ENCODE data around the gene MORN4. TPM values are rescaled to one million over a fixed set of nuclear protein-coding genes. Genes with fewer than 3 reads are reported as not detected.

The MORN4 gene
- total and polyA plus RNA-seq, 5 donors = 10.1 to 23.3 (median 11.3) TPM

DNA sequence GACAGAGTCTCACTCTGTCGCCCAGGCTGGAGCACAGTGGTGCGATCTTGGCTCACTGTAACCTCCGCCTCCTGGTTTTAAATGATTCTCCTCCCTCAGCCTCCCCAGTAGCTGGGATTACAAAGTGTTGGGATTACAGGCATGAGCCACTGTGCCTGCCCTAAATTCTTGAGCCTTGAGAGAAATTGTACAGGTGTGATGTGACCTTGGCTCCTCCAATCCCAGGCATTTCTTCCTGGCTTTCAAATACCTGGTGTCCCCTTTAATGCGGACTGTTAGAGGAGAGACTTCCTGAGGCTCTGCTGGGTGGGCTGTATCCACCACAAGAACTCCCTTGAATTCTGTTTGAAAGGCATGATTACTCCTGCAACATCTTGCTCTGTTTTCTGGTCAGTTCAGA lies 15.0 kb downstream of the MORN4 start:
- intact Hi-C loops (cut with DNase I) = loop anchor here in 1 of 4 donors (10.0 kb wide), 1 partner anchor 213 kb away; the partner anchor contains the start of gene RRP12
- ATAC-seq (no peak), DNase-seq (no peak)
- no peak overlapping the region for H3K27ac ChIP-seq (ENCODE audit: low read length)
- 91% methylated on average over 4 of the region's 4 CpGs for WGBS
- H3K4me1 ChIP-seq (ENCODE audit: control insufficient read depth, insufficient read depth, low read length) = no peaks in the 10 kb centered on the region
- no peak overlapping the region for H3K4me3 ChIP-seq (ENCODE audit: low read length)
- no peaks in the 10 kb centered on the region for H3K9me3 ChIP-seq (ENCODE audit: control insufficient read depth, low read length)
- H3K27me3 ChIP-seq (ENCODE audit: control insufficient read depth, insufficient read depth) = no peaks in the 10 kb centered on the region

- Histone ChIP-seq H3K27ac (ENCODE audit: low read length) (peak overlapping the region; percentile 64), H3K27me3 (ENCODE audit: control insufficient read depth, insufficient read depth) (no peaks in the 10 kb centered on the region), H3K4me3 (ENCODE audit: low read length) (no peak overlapping the region), H3K9me3 (ENCODE audit: control insufficient read depth, low read length) (no peaks in the 10 kb centered on the region), H3K4me1 (ENCODE audit: control insufficient read depth, insufficient read depth, low read length) (peaks cover 3% of the 10 kb centered on the region)
- ATAC-seq (peak; percentile 63 to 79), DNase-seq (no peak)
- intact Hi-C loops (cut with DNase I) = loop anchor here (2.0 to 10.0 kb wide), 3 partner anchors 40 to 208 kb away; partner anchors contain the start of genes ANKRD2 (in 4 of the 4) and RRP12 (in 1 of the 4)
- 13% methylated on average over 2 of the region's 2 CpGs for WGBS
These were observed 20.9 kb downstream of the MORN4 start for GRCh38 chr10:97612386-97612785.

- H3K4me1 ChIP-seq (ENCODE audit: control insufficient read depth, insufficient read depth, low read length) = peaks cover 3% of the 10 kb centered on the region
- no peak overlapping the region for H3K4me3 ChIP-seq (ENCODE audit: low read length)
- ATAC-seq (no peak), DNase-seq (no peak)
- intact Hi-C loops (cut with DNase I) = loop anchor here in 1 of 4 donors (5.0 to 10.0 kb wide), 2 partner anchors 39 to 207 kb away; partner anchors contain the start of genes ANKRD2 and RRP12
- H3K9me3 ChIP-seq (ENCODE audit: control insufficient read depth, low read length) = no peaks in the 10 kb centered on the region
- H3K27ac ChIP-seq (ENCODE audit: low read length) = peak overlapping the region; percentile 89
- 79% methylated on average over 12 of the region's 12 CpGs for WGBS
- H3K27me3 ChIP-seq (ENCODE audit: control insufficient read depth, insufficient read depth) = no peaks in the 10 kb centered on the region
These were observed 21.8 kb downstream of the MORN4 start for GRCh38 chr10:97611473-97611872.

DNA sequence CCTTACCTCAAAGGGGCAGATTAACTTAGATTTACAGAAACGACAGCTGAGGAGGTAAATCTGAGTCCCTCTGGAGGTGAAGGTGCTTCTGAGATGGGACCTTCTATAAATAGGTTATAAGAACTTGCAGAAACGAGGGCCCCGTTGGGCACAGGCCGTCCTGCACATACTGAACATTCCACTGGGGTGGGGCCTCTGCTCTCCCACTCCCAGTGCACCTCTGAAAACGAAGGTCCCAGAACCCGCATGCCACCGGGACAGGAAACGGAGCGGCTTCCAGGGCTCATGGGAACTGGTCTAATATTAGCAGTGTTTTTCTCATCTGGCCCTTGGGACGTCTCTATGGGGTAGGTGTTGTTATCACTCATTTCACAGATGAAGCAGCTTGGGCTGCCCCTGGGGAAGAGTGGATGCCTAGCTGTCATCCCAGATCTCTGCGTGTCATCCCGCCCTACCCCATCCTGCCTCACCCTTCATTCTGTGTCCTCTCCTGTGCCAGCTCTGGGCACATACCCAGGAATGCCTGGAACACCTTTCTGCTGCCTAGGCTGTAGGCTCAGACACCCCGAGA lies 24.2 kb downstream of the MORN4 start:
- 50% methylated on average over 13 of the region's 13 CpGs for WGBS
- intact Hi-C loops (cut with DNase I) = no loop called here
- ATAC-seq (peak; percentile 85 to 89), DNase-seq (peak; percentile 66 to 85 (median 82))
- no peaks in the 10 kb centered on the region for H3K9me3 ChIP-seq (ENCODE audit: control insufficient read depth, low read length)
- no peak overlapping the region for H3K4me3 ChIP-seq (ENCODE audit: low read length)
- H3K27ac ChIP-seq (ENCODE audit: low read length) = peak overlapping the region; percentile 93
- peaks cover 3% of the 10 kb centered on the region for H3K4me1 ChIP-seq (ENCODE audit: control insufficient read depth, insufficient read depth, low read length)
- no peaks in the 10 kb centered on the region for H3K27me3 ChIP-seq (ENCODE audit: control insufficient read depth, insufficient read depth)

DNA sequence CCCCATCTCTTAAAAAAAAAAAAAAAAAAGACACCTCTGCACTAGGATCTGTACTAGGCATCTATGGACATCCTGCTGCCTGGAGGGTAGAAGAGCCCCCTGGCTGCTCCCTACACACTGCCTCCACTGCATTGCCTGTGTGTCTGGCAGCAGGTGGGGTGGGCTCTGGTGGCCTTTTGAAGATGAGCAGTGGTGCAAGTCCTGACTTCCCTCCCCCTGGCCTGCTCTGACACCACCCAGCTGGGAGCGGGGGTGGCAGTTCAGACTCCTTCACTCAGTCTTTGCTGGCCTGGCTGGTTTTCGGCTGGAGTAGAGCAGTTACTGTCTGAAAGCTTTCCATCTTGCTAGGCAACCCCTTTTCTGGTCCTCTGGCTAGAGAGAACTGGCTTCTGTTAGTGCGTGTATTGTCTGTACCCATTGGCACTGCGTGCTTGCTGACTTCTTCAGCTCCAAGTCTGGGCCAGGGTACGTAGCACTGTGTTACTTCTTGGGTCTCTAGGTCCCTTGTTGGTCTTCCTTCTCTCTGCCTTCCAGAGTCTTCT lies 26.1 kb downstream of the MORN4 start:
- H3K27ac ChIP-seq (ENCODE audit: low read length) = peak overlapping the region; percentile 12
- H3K4me3 ChIP-seq (ENCODE audit: low read length) = no peak overlapping the region
- intact Hi-C loops (cut with DNase I) = no loop called here
- H3K9me3 ChIP-seq (ENCODE audit: control insufficient read depth, low read length) = no peaks in the 10 kb centered on the region
- WGBS = 88% methylated on average over 5 of the region's 5 CpGs
- H3K4me1 ChIP-seq (ENCODE audit: control insufficient read depth, insufficient read depth, low read length) = peaks cover 3% of the 10 kb centered on the region
- H3K27me3 ChIP-seq (ENCODE audit: control insufficient read depth, insufficient read depth) = no peaks in the 10 kb centered on the region
- DNase-seq (no peak), ATAC-seq (no peak)

- no peaks in the 10 kb centered on the region for H3K9me3 ChIP-seq (ENCODE audit: control insufficient read depth, low read length)
- H3K4me1 ChIP-seq (ENCODE audit: control insufficient read depth, insufficient read depth, low read length) = no peaks in the 10 kb centered on the region
- no peaks in the 10 kb centered on the region for H3K27me3 ChIP-seq (ENCODE audit: control insufficient read depth, insufficient read depth)
- H3K27ac ChIP-seq (ENCODE audit: low read length) = peak overlapping the region; percentile 76
- 63% methylated on average over 21 of the region's 21 CpGs for WGBS
- H3K4me3 ChIP-seq (ENCODE audit: low read length) = no peak overlapping the region
- DNase-seq = peak in 2 of 3 donors; percentile 80 to 81
- ATAC-seq = peak; percentile 56 to 70
- intact Hi-C loops (cut with DNase I) = no loop called here
These were observed 31.8 kb downstream of the MORN4 start for GRCh38 chr10:97601268-97602215.

DNA sequence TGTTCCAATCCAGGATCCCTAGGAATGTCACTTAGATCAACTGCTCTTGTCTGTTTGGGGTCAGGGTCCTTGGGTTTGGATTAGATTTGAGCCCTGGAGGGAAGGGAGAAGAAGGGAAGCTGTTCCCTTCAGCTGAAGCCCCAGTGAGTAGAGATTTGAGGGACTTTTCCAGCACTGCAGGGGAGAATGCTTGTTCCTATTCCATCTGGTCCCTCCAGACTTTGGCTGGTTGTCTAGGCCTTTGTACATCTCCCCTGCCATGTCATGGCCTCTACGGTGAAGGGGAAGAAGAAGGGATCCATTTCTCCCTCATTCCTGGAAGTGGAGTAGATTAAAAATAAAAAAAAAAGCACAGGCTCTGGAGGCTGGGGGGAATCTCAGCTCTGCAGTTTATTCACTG lies 32.7 kb downstream of the MORN4 start:
- DNase-seq (no peak), ATAC-seq (no peak)
- H3K27me3 ChIP-seq (ENCODE audit: control insufficient read depth, insufficient read depth) = no peaks in the 10 kb centered on the region
- WGBS = 74% methylated on average over 1 of the region's 1 CpG
- peak overlapping the region; percentile 76 for H3K27ac ChIP-seq (ENCODE audit: low read length)
- no peak overlapping the region for H3K4me3 ChIP-seq (ENCODE audit: low read length)
- H3K9me3 ChIP-seq (ENCODE audit: control insufficient read depth, low read length) = no peaks in the 10 kb centered on the region
- peaks cover 4% of the 10 kb centered on the region for H3K4me1 ChIP-seq (ENCODE audit: control insufficient read depth, insufficient read depth, low read length)
- intact Hi-C loops (cut with DNase I) = no loop called here

- DNase-seq (no peak), ATAC-seq (no peak)
- Histone ChIP-seq H3K4me1 (ENCODE audit: control insufficient read depth, insufficient read depth, low read length) (peaks cover 4% of the 10 kb centered on the region), H3K9me3 (ENCODE audit: control insufficient read depth, low read length) (no peaks in the 10 kb centered on the region), H3K27ac (ENCODE audit: low read length) (no peak overlapping the region), H3K4me3 (ENCODE audit: low read length) (no peak overlapping the region), H3K27me3 (ENCODE audit: control insufficient read depth, insufficient read depth) (no peaks in the 10 kb centered on the region)
- 82% methylated on average over 6 of the region's 6 CpGs for WGBS
- intact Hi-C loops (cut with DNase I) = no loop called here
These were observed 34.1 kb downstream of the MORN4 start for GRCh38 chr10:97599272-97599619.

- Histone ChIP-seq H3K4me1 (ENCODE audit: control insufficient read depth, insufficient read depth, low read length) (peaks cover 4% of the 10 kb centered on the region), H3K27me3 (ENCODE audit: control insufficient read depth, insufficient read depth) (no peaks in the 10 kb centered on the region), H3K27ac (ENCODE audit: low read length) (peak overlapping the region; percentile 7), H3K9me3 (ENCODE audit: control insufficient read depth, low read length) (no peaks in the 10 kb centered on the region), H3K4me3 (ENCODE audit: low read length) (no peak overlapping the region)
- 90% methylated on average over 19 of the region's 19 CpGs for WGBS
- intact Hi-C loops (cut with DNase I) = no loop called here
- DNase-seq = no peak
- ATAC-seq = no peak
These were observed 34.7 kb downstream of the MORN4 start for GRCh38 chr10:97598407-97599271.

DNA sequence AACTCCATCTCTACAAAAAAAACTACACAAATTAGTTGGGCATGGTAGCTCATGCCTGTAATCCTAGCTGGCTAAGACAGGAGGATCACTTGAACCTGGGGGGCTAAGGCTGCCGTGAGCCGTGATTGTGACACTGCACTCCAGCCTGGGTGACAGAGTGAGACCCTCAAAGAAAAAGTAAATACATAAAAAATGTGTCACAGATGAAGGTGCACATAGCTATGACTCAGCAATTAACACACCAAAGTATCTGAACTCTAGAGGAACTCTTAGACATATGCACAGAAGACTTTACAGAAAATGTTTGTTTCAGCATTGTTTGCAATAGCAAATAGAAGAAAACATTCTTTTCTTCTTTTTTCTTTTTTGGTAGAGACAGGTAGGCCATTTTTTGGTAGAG lies 35.5 kb downstream of the MORN4 start:
- ATAC-seq = no peak

More for the DNA sequence above, 35.5 kb downstream of the MORN4 start:
- no peak overlapping the region for H3K4me3 ChIP-seq (ENCODE audit: low read length)
- H3K9me3 ChIP-seq (ENCODE audit: control insufficient read depth, low read length) = no peaks in the 10 kb centered on the region
- 96% methylated on average over 2 of the region's 2 CpGs for WGBS
- H3K27ac ChIP-seq (ENCODE audit: low read length) = peak overlapping the region; percentile 84
- no peak for DNase-seq
- intact Hi-C loops (cut with DNase I) = no loop called here
- no peaks in the 10 kb centered on the region for H3K27me3 ChIP-seq (ENCODE audit: control insufficient read depth, insufficient read depth)
- H3K4me1 ChIP-seq (ENCODE audit: control insufficient read depth, insufficient read depth, low read length) = peaks cover 6% of the 10 kb centered on the region

All from right cardiac atrium (tissue), 5 donors.